Small intestine (tissue), 7 donors: Measurements from ENCODE around the gene TOM1L1. TPM values are rescaled to one million over a fixed set of nuclear protein-coding genes. Genes with fewer than 3 reads are reported as not detected.

ENCODE experiments used
- DNase-seq, 2 donors: peaks; one replicate each; pipeline versions ENCODE4 v3.0.0 to v3.0.0-alpha.2; 2013
- FAIRE-seq: peaks from 2 replicates; lab custom pipeline; 2012; peaks lifted over from hg19 to GRCh38; lab: Jason Lieb, UNC
- H3K27ac ChIP-seq, 3 donors: one replicate each; pipeline ENCODE4 v1.5.1; 2013; ENCODE audit warnings: low read length in 2 of 3, mild to moderate bottlenecking in 2 of 3, control low read depth in 1 of 3, inconsistent platforms in 1 of 3, low read depth in 1 of 3, moderate library complexity in 1 of 3
- H3K27me3 ChIP-seq, 3 donors: one replicate each; pipeline ENCODE4 v1.6.1; 2013; ENCODE audit warnings: low read length in 3 of 3, inconsistent platforms in 1 of 3; ENCODE audit not compliant: control insufficient read depth in 3 of 3, insufficient read depth in 3 of 3
- H3K36me3 ChIP-seq, 3 donors: one replicate each; pipeline ENCODE4 v1.6.1; 2013; ENCODE audit warnings: low read length in 3 of 3, inconsistent platforms in 1 of 3, low read depth in 1 of 3, mild to moderate bottlenecking in 1 of 3, moderate library complexity in 1 of 3; ENCODE audit not compliant: control insufficient read depth in 3 of 3, insufficient read depth in 2 of 3
- H3K4me1 ChIP-seq, 3 donors: one replicate each; pipeline ENCODE4 v1.6.1; 2013; ENCODE audit warnings: low read length in 2 of 3, inconsistent platforms in 1 of 3, low read depth in 1 of 3, mild to moderate bottlenecking in 1 of 3, moderate library complexity in 1 of 3; ENCODE audit not compliant: control insufficient read depth in 3 of 3, insufficient read depth in 2 of 3
- H3K4me3 ChIP-seq, 3 donors: one replicate each; pipeline ENCODE4 v1.5.1; 2013; ENCODE audit warnings: low read length in 3 of 3, control low read depth in 1 of 3, inconsistent platforms in 1 of 3, low read depth in 1 of 3, mild to moderate bottlenecking in 1 of 3, moderate library complexity in 1 of 3
- H3K9me3 ChIP-seq, 2 donors: one replicate each; pipeline ENCODE4 v1.6.1; 2013; ENCODE audit warnings: low read depth in 1 of 2, low read length in 1 of 2; ENCODE audit not compliant: control insufficient read depth in 2 of 2, insufficient read depth in 1 of 2
- WGBS, 3 donors: extraction: QIAGEN DNeasy Blood & Tissue Kit; methylation state at CpG; one replicate each; pipeline ENCODE4 v1.1.7; 2013; 5-methylcytosine and 5-hydroxymethylcytosine counted together
- polyA plus RNA-seq, 4 donors: library from polyadenylated mRNA; stranded (reverse) in 3 of 4; unstranded in 1 of 4; fragments of 200-250 nt in 3 of 4; fragments of 120-200 nt in 1 of 4; gene quantifications; one replicate each; pipeline versions ENCODE4 v1.2.1 to v1.2.3, GENCODE V29; 2013
- donor health status: healthy with polysubstance abuse.
- donor health status: control.
- donor health status: control.
- donor health status: Bipolar disorder and iron deficiency.
- donor health status: healthy.

TOM1L1 gene
- polyA plus RNA-seq, 4 donors = 57.2 to 120 (median 98.0) TPM

DNA sequence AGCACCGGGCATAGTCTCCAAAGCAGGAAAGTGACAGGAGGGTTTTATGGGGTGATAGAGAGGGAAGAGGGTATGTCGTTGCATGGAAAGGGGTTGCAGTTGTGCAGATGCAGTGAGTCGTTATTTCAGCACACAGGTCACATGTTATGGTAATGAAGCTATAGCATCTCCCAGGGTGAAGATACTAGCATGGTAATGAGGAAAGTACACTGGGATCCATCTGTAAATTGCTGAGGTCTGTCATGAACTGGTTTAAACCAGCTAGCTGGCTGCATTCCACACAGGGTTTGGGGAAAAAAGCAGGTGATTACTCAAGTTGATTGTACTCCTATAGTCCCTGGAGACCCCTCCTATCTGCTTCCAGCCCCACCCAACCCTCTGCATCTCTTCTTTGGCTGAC, 56.1 kb downstream of the TOM1L1 start:
- 42 to 60% (median 50%) methylated on average over 3 of the region's 3 CpGs for WGBS, 3 donors

DNA sequence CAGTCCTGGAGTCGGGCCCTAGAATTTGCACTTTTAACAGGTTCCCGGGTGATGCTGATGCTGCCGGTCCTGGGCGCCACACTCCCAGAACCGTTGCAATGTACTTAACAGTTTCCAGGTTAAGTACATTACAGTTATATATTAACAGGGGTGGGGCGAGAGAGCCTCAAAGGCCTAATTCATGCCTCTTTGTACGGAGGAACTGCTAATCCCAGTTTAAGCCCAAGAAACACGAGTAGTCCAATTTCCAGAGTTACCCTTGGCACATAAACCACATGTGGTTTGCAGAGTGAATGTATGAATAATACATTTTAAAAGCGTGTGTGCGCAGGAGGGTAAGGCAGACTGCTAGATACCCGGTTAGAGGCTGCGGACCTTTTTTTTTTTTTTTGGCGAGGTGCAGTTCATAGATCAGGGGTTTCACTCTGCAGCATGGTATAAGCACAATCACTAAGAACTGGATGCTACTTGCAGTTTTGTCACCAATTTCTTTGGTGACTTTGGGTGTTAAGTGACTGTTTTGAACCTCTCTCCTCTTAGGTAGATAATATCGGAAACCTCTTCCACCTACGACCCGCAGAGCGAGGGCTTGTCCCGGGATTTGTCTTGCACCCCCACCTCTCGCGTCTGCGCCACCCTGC, 67.1 kb downstream of the TOM1L1 start:
- H3K36me3 ChIP-seq = peaks cover 0 to 3% (median 0%) of the 10 kb centered on the region in 3 donors
- peaks cover 0 to 15% (median 2%) of the 10 kb centered on the region in 3 donors for H3K4me1 ChIP-seq
- FAIRE-seq (no peak), DNase-seq (peak; percentile 77 to 78)
- peak overlapping the region; percentile 46 to 87 (median 78) for H3K27ac ChIP-seq
- no peaks in the 10 kb centered on the region for H3K27me3 ChIP-seq
- WGBS, 3 donors = 0% methylated on average over 21 of the region's 21 CpGs
- H3K9me3 ChIP-seq = no peaks in the 10 kb centered on the region
- peak overlapping the region; percentile 83 to 97 (median 85) for H3K4me3 ChIP-seq

More for the DNA sequence above, 56.1 kb downstream of the TOM1L1 start:
- Histone ChIP-seq H3K4me3 (no peak overlapping the region), H3K9me3 (no peaks in the 10 kb centered on the region), H3K27me3 (no peaks in the 10 kb centered on the region), H3K4me1 (no peaks in the 10 kb centered on the region), H3K36me3 (peaks cover 11 to 41% (median 13%) of the 10 kb centered on the region in 3 donors), H3K27ac (peak overlapping the region in 1 of 3 donors; percentile 11)
- DNase-seq (peak in 1 of 2 donors; percentile 53), FAIRE-seq (no peak)

DNA sequence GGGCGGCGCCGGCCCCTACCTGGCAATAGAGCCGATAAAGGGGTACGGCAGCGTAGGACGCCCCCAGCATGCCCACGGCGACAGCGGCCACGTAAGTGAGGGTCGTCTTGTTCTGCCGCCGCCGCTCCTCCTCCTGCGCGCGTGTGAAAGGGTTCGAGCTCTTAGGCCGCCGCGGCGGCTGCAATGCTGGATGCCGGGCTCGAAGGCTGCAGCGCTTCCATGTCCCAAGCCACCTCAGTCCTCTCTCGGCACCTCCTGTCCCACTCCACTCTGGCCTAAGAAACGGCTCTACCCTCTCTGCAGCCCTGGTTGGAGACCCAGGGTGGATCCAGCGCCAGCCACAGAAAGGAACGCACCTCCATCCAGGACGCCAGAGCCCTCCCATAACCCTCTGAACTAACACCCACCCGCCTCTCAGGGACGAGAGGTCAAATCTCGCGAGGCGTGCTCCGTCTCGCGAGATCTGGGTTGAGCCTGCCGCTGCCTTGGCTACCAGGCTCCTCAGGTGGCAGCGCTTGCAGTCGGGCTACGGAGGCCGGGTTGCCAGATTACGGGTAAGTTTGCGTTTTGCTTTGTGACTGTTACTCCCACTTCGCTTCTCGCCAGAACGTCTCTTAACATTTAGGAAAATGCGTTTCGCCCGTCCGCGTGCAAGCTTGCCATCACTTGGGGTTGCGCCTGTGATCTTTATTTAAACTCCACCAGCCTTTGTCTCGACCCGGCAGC, 67.8 kb downstream of the TOM1L1 start, which contains the start of the genes COX11 and STXBP4:
Gene COX11 (minus strand): TSS at position 393 of the 726 bp plus-strand sequence. CDS start 8 bp downstream, at position 385.
Gene STXBP4 (plus strand): TSS at position 504 of the 726 bp plus-strand sequence. CDS start 17,455 bp downstream, outside the sequence.
- peaks cover 0 to 15% (median 2%) of the 10 kb centered on the region in 3 donors for H3K4me1 ChIP-seq
- H3K36me3 ChIP-seq = peaks cover 0 to 3% (median 0%) of the 10 kb centered on the region in 3 donors
- peak within 1 kb of the TSS; percentile 83 to 97 (median 85) for H3K4me3 ChIP-seq
- H3K9me3 ChIP-seq = no peaks in the 10 kb centered on the region
- peak within 1 kb of the TSS; percentile 46 to 87 (median 78) for H3K27ac ChIP-seq
- H3K27me3 ChIP-seq = no peaks in the 10 kb centered on the region
- FAIRE-seq (no peak), DNase-seq (peak; percentile 98 to 99)
- WGBS, 3 donors = 0% methylated on average over 49 to 57 of the region's 57 CpGs

- Histone ChIP-seq H3K27ac (peak overlapping the region; percentile 25 to 87 (median 78)), H3K4me3 (peak overlapping the region; percentile 45 to 97 (median 83)), H3K36me3 (peaks cover 0 to 3% (median 0%) of the 10 kb centered on the region in 3 donors), H3K4me1 (peaks cover 0 to 15% (median 2%) of the 10 kb centered on the region in 3 donors), H3K9me3 (no peaks in the 10 kb centered on the region), H3K27me3 (no peaks in the 10 kb centered on the region)
- WGBS, 3 donors = 0% methylated on average over 13 of the region's 13 CpGs
- FAIRE-seq (no peak), DNase-seq (no peak)
These were observed 68.3 kb downstream of the TOM1L1 start for GRCh38 chr17:54968988-54969332.

- WGBS, 3 donors = 22 to 48% (median 31%) methylated on average over 7 of the region's 7 CpGs
- H3K27me3 ChIP-seq = no peaks in the 10 kb centered on the region
- FAIRE-seq = no peak
- H3K36me3 ChIP-seq = peaks cover 0 to 3% (median 0%) of the 10 kb centered on the region in 3 donors
- H3K9me3 ChIP-seq = no peaks in the 10 kb centered on the region
- peak overlapping the region in 1 of 3 donors; percentile 78 for H3K27ac ChIP-seq
- peak overlapping the region in 1 of 3 donors; percentile 97 for H3K4me3 ChIP-seq
- peak in 1 of 2 donors; percentile 23 for DNase-seq
- H3K4me1 ChIP-seq = peaks cover 0 to 15% (median 2%) of the 10 kb centered on the region in 3 donors
These were observed 69.3 kb downstream of the TOM1L1 start for GRCh38 chr17:54969658-54970572.

DNA sequence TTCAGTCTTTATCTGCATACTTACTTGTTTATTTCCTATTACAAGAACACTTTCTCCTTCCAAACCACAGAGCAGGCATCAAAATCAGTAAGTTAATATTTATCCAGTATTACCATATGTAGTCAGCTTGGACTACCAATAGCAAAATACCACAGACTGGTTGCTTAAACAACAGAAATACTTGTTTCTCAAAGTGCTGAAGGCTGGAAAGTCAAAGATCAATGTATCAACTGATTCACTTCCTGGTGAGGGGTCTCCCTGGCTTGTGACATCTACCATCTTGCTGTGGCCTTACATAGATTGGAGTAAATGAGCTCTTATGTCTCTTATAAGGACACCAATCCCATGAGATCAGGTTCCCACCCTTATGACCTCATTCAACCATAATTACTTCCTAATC, 70.5 kb downstream of the TOM1L1 start:
- DNase-seq = peak in 1 of 2 donors; percentile 17

DNA sequence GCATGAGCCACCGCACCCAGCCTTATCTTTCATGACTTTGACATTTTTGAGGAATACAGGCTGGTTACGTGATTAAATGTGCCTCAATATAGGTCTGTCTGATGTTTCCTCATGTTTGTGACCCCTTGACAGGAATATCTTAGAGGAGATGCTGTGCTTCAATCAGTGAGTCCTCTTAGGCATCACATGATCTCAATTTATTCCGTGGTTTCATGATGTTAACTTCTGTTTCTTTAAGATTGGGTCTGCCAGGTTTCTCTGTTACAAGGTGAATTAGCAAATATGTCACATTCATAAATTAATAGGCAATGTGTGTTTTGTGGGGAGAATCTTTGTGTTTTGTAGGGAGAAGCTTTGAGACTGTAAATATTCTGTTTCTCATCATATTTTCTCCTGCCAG, 71.2 kb downstream of the TOM1L1 start:
- 81 to 95% (median 93%) methylated on average over 3 of the region's 3 CpGs for WGBS, 3 donors
- H3K4me3 ChIP-seq = no peak overlapping the region
- H3K27me3 ChIP-seq = no peaks in the 10 kb centered on the region
- H3K4me1 ChIP-seq = peaks cover 0 to 15% (median 0%) of the 10 kb centered on the region in 3 donors
- no peaks in the 10 kb centered on the region for H3K9me3 ChIP-seq
- H3K27ac ChIP-seq = no peak overlapping the region
- FAIRE-seq (no peak), DNase-seq (no peak)
- peaks cover 0 to 2% (median 0%) of the 10 kb centered on the region in 3 donors for H3K36me3 ChIP-seq

More for the DNA sequence above, 70.5 kb downstream of the TOM1L1 start:
- no peak overlapping the region for H3K27ac ChIP-seq
- H3K36me3 ChIP-seq = no peaks in the 10 kb centered on the region
- H3K27me3 ChIP-seq = no peaks in the 10 kb centered on the region
- no peak overlapping the region for H3K4me3 ChIP-seq
- H3K4me1 ChIP-seq = peaks cover 0 to 15% (median 2%) of the 10 kb centered on the region in 3 donors
- no peaks in the 10 kb centered on the region for H3K9me3 ChIP-seq
- no peak for FAIRE-seq
